Measurements from ENCODE around the gene TRIM72.

- TF ChIP-seq, protein P1, sequence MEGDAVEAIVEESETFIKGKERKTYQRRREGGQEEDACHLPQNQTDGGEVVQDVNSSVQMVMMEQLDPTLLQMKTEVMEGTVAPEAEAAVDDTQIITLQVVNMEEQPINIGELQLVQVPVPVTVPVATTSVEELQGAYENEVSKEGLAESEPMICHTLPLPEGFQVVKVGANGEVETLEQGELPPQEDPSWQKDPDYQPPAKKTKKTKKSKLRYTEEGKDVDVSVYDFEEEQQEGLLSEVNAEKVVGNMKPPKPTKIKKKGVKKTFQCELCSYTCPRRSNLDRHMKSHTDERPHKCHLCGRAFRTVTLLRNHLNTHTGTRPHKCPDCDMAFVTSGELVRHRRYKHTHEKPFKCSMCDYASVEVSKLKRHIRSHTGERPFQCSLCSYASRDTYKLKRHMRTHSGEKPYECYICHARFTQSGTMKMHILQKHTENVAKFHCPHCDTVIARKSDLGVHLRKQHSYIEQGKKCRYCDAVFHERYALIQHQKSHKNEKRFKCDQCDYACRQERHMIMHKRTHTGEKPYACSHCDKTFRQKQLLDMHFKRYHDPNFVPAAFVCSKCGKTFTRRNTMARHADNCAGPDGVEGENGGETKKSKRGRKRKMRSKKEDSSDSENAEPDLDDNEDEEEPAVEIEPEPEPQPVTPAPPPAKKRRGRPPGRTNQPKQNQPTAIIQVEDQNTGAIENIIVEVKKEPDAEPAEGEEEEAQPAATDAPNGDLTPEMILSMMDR (optimal IDR thresholded peaks at IDR 0.05 in 1 of 3, IDR thresholded peaks at IDR 0.05 in 1 of 3, conservative IDR thresholded peaks at IDR 0.05 in 1 of 3; ENCODE audit: extremely low read depth in 1 of 3, insufficient read depth in 2 of 3, low read length in 3 of 3) = no peak
- no peak for TF ChIP-seq EZH2 (IDR thresholded peaks at IDR 0.05; ENCODE audit: low read length)
Observed at GRCh38 chr16:31168848-31169247, 45.1 kb upstream of the TRIM72 start.
